Measurements from ENCODE around the gene FBXW12. TPM values are rescaled to one million over a fixed set of nuclear protein-coding genes. Genes with fewer than 3 reads are reported as not detected.

Gene FBXW12
- total RNA-seq, 1 experiment from 2014 or later: not detected

DNA sequence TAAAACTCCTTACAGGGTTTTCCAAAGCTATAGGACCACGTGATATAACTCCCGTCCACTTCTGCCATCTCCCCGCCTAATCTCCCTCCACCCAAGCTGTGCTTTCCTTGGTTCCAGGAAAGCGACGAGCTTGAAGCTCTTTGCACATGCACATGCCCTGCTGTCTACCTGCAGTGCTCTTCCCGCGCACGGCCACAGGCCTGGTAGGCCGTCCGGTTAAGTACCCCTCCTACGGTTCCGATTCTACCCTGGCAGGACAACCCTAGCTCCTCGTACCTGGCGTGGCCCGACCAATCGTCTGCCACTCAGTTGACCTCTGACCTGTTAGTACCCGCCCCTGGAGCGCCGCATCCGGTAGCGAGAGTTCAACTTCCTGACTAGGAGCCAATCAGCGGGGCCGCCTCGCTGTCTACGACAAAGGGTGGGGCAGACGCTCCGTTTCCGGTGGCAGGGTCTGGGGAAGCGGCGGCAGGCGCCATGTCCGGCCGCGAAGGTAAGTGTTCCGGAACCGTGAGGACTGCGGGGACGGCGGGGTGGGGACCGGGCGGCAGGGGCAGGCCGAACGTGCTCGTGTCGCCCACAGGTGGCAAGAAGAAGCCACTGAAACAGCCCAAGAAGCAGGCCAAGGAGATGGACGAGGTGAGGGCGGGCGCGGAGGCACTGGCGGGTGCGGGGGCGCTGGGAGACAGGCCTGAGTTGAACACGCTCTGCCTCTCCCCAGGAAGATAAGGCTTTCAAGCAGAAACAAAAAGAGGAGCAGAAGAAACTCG, 68.0 kb downstream of the FBXW12 start, which contains the start of the genes CCDC51 and TMA7:
CCDC51 (minus strand) TSS at position 300 of the 770 bp plus-strand sequence. CDS start 4,991 bp downstream, outside the sequence.
TMA7 (plus strand) TSS at position 438 of the 770 bp plus-strand sequence; CDS start at position 478, 40 bp downstream.
- H3K4me2 ChIP-seq (ENCODE audit: low read length): peak within 1 kb of the TSS; percentile 89
- DNase-seq (peak; percentile 99), ATAC-seq (peak; percentile 91)
- peak within 1 kb of the TSS; percentile 56 for H3K27ac ChIP-seq (ENCODE audit: low read length)
- ChIA-PET CTCF (interaction anchor here (0.5 to 1.0 kb wide), 5 partner anchors 11 to 245 kb away, joined by 3 to 11 read pairs (median 4); no protein-coding TSS in a partner anchor), POLR2A (ENCODE audit: unreplicated experiment) (interaction anchor here (0.5 to 0.7 kb wide), 8 partner anchors 11 to 1956 kb away, joined by 3 to 6 read pairs (median 4); partner anchors contain the start of gene PFKFB4)
- no TSS peak for BruUV-seq (replicated peaks)
- TF ChIP-seq EZH2 (IDR thresholded peaks at IDR 0.05; ENCODE audit: low read length, unreplicated experiment): no peak
- no peak for TF ChIP-seq EZH2phosphoT487 (IDR thresholded peaks at IDR 0.05; ENCODE audit: borderline replicate concordance, low read length)
- TF ChIP-seq, protein P1, sequence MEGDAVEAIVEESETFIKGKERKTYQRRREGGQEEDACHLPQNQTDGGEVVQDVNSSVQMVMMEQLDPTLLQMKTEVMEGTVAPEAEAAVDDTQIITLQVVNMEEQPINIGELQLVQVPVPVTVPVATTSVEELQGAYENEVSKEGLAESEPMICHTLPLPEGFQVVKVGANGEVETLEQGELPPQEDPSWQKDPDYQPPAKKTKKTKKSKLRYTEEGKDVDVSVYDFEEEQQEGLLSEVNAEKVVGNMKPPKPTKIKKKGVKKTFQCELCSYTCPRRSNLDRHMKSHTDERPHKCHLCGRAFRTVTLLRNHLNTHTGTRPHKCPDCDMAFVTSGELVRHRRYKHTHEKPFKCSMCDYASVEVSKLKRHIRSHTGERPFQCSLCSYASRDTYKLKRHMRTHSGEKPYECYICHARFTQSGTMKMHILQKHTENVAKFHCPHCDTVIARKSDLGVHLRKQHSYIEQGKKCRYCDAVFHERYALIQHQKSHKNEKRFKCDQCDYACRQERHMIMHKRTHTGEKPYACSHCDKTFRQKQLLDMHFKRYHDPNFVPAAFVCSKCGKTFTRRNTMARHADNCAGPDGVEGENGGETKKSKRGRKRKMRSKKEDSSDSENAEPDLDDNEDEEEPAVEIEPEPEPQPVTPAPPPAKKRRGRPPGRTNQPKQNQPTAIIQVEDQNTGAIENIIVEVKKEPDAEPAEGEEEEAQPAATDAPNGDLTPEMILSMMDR (conservative IDR thresholded peaks at IDR 0.05; ENCODE audit: low read depth, low read length): no peak
- peaks cover 17% of the 10 kb centered on the region for H3K4me1 ChIP-seq (ENCODE audit: insufficient read depth, low read length)
- H4K20me1 ChIP-seq (ENCODE audit: low read length): peaks cover 7% of the 10 kb centered on the region
- peaks cover 16% of the 10 kb centered on the region for H3K36me3 ChIP-seq (ENCODE audit: low read depth, low read length)
- H3F3A ChIP-seq (ENCODE audit: low read length, unreplicated experiment): peaks cover 5% of the 10 kb centered on the region
- H3K79me2 ChIP-seq (ENCODE audit: low read length): peaks cover 46% of the 10 kb centered on the region
- H3K27me3 ChIP-seq (ENCODE audit: low read length): no peaks in the 10 kb centered on the region
- no peaks in the 10 kb centered on the region for H3K9me2 ChIP-seq (replicated peaks; ENCODE audit: low read length)
- intact Hi-C loops (cut with micrococcal nuclease): no loop called here
- no peaks in the 10 kb centered on the region for H3K9me3 ChIP-seq (ENCODE audit: low read length)
- peak within 1 kb of the TSS; percentile 99 for H3K4me3 ChIP-seq (ENCODE audit: low read length)
- peak within 1 kb of the TSS; percentile 84 for H2AFZ ChIP-seq (ENCODE audit: low read length)
- H3K9ac ChIP-seq (ENCODE audit: low read length): peak within 1 kb of the TSS; percentile 93

DNA sequence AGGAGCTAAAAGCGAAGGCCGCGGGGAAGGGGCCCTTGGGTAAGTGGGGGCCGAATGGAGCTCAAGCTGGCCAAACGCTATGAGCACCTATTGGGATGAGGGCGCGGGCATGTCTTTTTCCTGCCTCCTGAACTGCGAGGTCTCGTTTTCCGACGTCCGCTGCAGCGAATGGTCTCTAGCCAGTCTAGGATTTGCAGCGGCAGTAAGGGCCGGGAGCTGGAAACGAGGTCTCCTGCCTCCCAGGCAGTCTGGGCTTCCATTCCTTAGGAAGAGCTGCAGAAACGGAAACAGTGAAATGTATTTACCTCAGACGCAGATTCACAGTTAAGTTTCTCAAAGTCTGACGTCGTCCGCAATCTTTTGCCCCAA, 68.6 kb downstream of the FBXW12 start:
- Histone ChIP-seq H3K27ac (ENCODE audit: low read length) (peak overlapping the region; percentile 56), H3K9me2 (replicated peaks; ENCODE audit: low read length) (no peaks in the 10 kb centered on the region), H3K4me1 (ENCODE audit: insufficient read depth, low read length) (peaks cover 22% of the 10 kb centered on the region), H3K36me3 (ENCODE audit: low read depth, low read length) (peaks cover 16% of the 10 kb centered on the region), H3K4me2 (ENCODE audit: low read length) (peak overlapping the region; percentile 89), H3K27me3 (ENCODE audit: low read length) (no peaks in the 10 kb centered on the region), H3F3A (ENCODE audit: low read length, unreplicated experiment) (peaks cover 10% of the 10 kb centered on the region), H2AFZ (ENCODE audit: low read length) (peak overlapping the region; percentile 34), H3K79me2 (ENCODE audit: low read length) (peaks cover 44% of the 10 kb centered on the region), H3K9me3 (ENCODE audit: low read length) (no peaks in the 10 kb centered on the region), H4K20me1 (ENCODE audit: low read length) (peaks cover 7% of the 10 kb centered on the region), H3K9ac (ENCODE audit: low read length) (peak overlapping the region; percentile 93), H3K4me3 (ENCODE audit: low read length) (peak overlapping the region; percentile 99)
- TF ChIP-seq, protein P1 (conservative IDR thresholded peaks at IDR 0.05; ENCODE audit: low read depth, low read length): no peak
- TF ChIP-seq EZH2 (IDR thresholded peaks at IDR 0.05; ENCODE audit: low read length, unreplicated experiment) (no peak), EZH2phosphoT487 (IDR thresholded peaks at IDR 0.05; ENCODE audit: borderline replicate concordance, low read length) (no peak)
- intact Hi-C loops (cut with micrococcal nuclease): no loop called here
- ATAC-seq: peak; percentile 3
- TSS peak; percentile 68 for BruUV-seq (replicated peaks)
- ChIA-PET POLR2A (ENCODE audit: unreplicated experiment) (interaction anchor here (0.5 to 0.6 kb wide), 3 partner anchors 12 to 1386 kb away, joined by 3 to 4 read pairs (median 4); no protein-coding TSS in a partner anchor), CTCF (interaction anchor here (0.5 kb wide), 1 partner anchor 11 kb away, joined by 3 read pairs; no protein-coding TSS in a partner anchor)
- no peak for DNase-seq
